Glutamatergic neuron (in vitro differentiated cells): ENCODE measurements around the gene SPATA9. TPM values are rescaled to one million over a fixed set of nuclear protein-coding genes. Genes with fewer than 3 reads are reported as not detected.
"Not testable (repeated sequence)": the region's sequence is repeated elsewhere in the genome, so short reads cannot be mapped to it uniquely, and the experiment has no call there.

Experiments used
- DNase-seq: peaks from one replicate; pipeline ENCODE4 v3.0.0; 2022
- H3K27ac Mint-ChIP-seq: one replicate; pipeline ENCODE4 v1.8.0; 2020; ENCODE audit warnings: mild to moderate bottlenecking, mixed read lengths, inconsistent platforms; ENCODE audit not compliant: unreplicated experiment
- H3K27me3 Mint-ChIP-seq: one replicate; pipeline ENCODE4 v1.8.0; 2020; ENCODE audit warnings: mild to moderate bottlenecking, moderate library complexity, mixed read lengths, inconsistent platforms; ENCODE audit not compliant: unreplicated experiment
- H3K36me3 Mint-ChIP-seq: one replicate; pipeline ENCODE4 v1.8.0; 2020; ENCODE audit warnings: mild to moderate bottlenecking, mixed read lengths, inconsistent platforms; ENCODE audit not compliant: unreplicated experiment
- H3K4me1 Mint-ChIP-seq: one replicate; pipeline ENCODE4 v1.8.0; 2020; ENCODE audit warnings: mild to moderate bottlenecking, low read depth, mixed read lengths, inconsistent platforms; ENCODE audit not compliant: unreplicated experiment
- H3K4me3 Mint-ChIP-seq: one replicate; pipeline ENCODE4 v1.8.0; 2020; ENCODE audit warnings: mild to moderate bottlenecking, mixed read lengths, inconsistent platforms; ENCODE audit not compliant: unreplicated experiment
- H3K9me3 Mint-ChIP-seq: one replicate; pipeline ENCODE4 v1.8.0; 2020; ENCODE audit warnings: mild to moderate bottlenecking, moderate library complexity, mixed read lengths, inconsistent platforms; ENCODE audit not compliant: unreplicated experiment
- CTCF ChIP-seq: fragments of 200-600 bp; sonication (generic); IDR thresholded peaks from one replicate; pipeline ENCODE4 v1.5.0; 2021; ENCODE audit not compliant: partially characterized antibody, unreplicated experiment
- total RNA-seq: library from RNA; stranded (reverse); fragmentation: NEBNext Ultra II Directional; extraction: Animal tissue kit (Norgen Biotek cat#: 25700); gene quantifications from one replicate; pipeline ENCODE4 v1.2.1, GENCODE V29; 2021; ENCODE audit not compliant: unreplicated experiment

Gene SPATA9
- total RNA-seq, 1 donor from 2014 or later, result not detected

DNA sequence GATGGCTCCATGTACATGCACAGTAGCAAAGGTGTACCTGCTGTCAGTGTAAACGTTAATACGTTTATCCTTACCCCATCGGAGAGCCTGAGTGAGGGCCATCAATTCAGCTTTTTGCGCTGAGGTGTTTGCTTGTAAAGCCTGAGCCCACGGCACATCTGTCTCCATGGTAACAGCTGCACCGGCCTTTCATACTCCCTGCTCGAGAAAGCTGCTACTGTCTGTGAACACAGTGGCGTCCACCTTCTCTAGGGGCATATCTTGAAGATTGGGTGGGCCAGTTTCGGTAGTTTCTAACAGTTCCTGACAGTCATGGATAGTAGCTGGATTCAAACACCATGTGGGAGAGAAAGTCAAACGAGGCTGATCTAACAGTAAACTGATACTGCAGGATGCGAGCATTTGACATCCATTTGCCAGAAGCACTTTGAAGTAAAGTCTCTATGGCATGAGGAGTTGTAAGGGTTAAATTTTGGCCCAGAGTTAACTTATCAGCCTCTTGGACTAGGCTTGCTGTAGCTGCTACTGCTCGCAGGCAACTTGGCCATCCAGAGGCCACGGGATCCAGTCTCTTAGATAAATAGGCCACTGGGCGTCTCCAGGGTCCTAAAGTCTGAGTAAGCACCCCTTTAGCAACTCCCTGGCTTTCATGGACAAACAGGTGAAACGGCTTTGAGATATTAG lies 27.3 kb upstream of the SPATA9 start:
- H3K36me3 Mint-ChIP-seq, result no peaks in the 10 kb centered on the region
- no peak for DNase-seq
- H3K4me3 Mint-ChIP-seq, result no peak overlapping the region
- no peak overlapping the region for H3K27ac Mint-ChIP-seq
- TF ChIP-seq CTCF, result no peak
- H3K9me3 Mint-ChIP-seq, result peaks cover 3% of the 10 kb centered on the region
- H3K27me3 Mint-ChIP-seq, result peaks cover 6% of the 10 kb centered on the region
- H3K4me1 Mint-ChIP-seq, result peaks cover 2% of the 10 kb centered on the region

DNA sequence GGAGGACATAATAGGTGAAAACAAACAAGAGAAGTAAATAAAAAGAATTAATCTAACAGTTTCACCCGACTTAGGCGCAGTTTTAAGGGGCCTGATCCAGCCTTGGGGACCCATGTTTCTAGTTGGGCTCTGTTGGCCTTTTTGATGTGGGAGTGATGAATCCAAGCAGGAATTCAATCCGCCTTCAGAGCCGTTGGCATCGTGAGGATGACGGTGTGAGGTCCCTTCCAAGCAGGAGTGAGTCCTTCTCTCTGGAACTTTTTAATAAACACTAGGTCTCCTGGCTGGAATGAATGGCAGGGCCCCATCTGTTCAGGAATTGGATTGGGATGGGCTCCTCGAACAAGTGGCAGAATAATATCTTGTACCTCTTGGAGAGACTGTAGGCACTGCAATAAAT lies 26.1 kb upstream of the SPATA9 start:
- H3K9me3 Mint-ChIP-seq, result peaks cover 3% of the 10 kb centered on the region
- H3K27ac Mint-ChIP-seq, result no peak overlapping the region
- H3K36me3 Mint-ChIP-seq, result no peaks in the 10 kb centered on the region
- no peak overlapping the region for H3K4me3 Mint-ChIP-seq
- no peak for DNase-seq
- peaks cover 6% of the 10 kb centered on the region for H3K27me3 Mint-ChIP-seq
- peaks cover 6% of the 10 kb centered on the region for H3K4me1 Mint-ChIP-seq
- no peak for TF ChIP-seq CTCF

- H3K27ac Mint-ChIP-seq, H3K36me3 Mint-ChIP-seq, H3K4me1 Mint-ChIP-seq, H3K4me3 Mint-ChIP-seq, H3K9me3 Mint-ChIP-seq, H3K27me3 Mint-ChIP-seq, DNase-seq: not testable (repeated sequence)
Measured at GRCh38 chr5:95707534-95708188, 24.9 kb upstream of the SPATA9 start.

GRCh38 chr5:95707055-95707454 lies 24.3 kb upstream of the SPATA9 start:
- Mint-ChIP-seq H3K4me1 (peaks cover 7% of the 10 kb centered on the region), H3K36me3 (no peaks in the 10 kb centered on the region), H3K4me3 (no peak overlapping the region), H3K27me3 (peaks cover 6% of the 10 kb centered on the region), H3K27ac (no peak overlapping the region), H3K9me3 (peaks cover 1% of the 10 kb centered on the region)
- TF ChIP-seq CTCF, result no peak
- no peak for DNase-seq

GRCh38 chr5:95706196-95706595 lies 23.4 kb upstream of the SPATA9 start:
- H3K27me3 Mint-ChIP-seq, H3K27ac Mint-ChIP-seq, H3K4me3 Mint-ChIP-seq, H3K36me3 Mint-ChIP-seq, DNase-seq, H3K4me1 Mint-ChIP-seq, H3K9me3 Mint-ChIP-seq: not testable (repeated sequence)

GRCh38 chr5:95704150-95704549 lies 21.4 kb upstream of the SPATA9 start:
- no peak for TF ChIP-seq CTCF
- H3K4me3 Mint-ChIP-seq, result no peak overlapping the region
- H3K27me3 Mint-ChIP-seq, result peaks cover 2% of the 10 kb centered on the region
- no peak for DNase-seq
- H3K36me3 Mint-ChIP-seq, result no peaks in the 10 kb centered on the region
- H3K27ac Mint-ChIP-seq, result no peak overlapping the region
- peaks cover 1% of the 10 kb centered on the region for H3K9me3 Mint-ChIP-seq
- H3K4me1 Mint-ChIP-seq, result peaks cover 4% of the 10 kb centered on the region
